Measurements from ENCODE around the gene SPEM3. TPM values are rescaled to one million over a fixed set of nuclear protein-coding genes. Genes with fewer than 3 reads are reported as not detected.
A peak's percentile ranks its signal among the peaks of the same experiment; 100 is the strongest.

Gene SPEM3
- total and polyA plus RNA-seq, 2 of the 13 experiments (the other 11 are each of a cell fraction or from before 2014, with no cell fraction given), result not detected

DNA sequence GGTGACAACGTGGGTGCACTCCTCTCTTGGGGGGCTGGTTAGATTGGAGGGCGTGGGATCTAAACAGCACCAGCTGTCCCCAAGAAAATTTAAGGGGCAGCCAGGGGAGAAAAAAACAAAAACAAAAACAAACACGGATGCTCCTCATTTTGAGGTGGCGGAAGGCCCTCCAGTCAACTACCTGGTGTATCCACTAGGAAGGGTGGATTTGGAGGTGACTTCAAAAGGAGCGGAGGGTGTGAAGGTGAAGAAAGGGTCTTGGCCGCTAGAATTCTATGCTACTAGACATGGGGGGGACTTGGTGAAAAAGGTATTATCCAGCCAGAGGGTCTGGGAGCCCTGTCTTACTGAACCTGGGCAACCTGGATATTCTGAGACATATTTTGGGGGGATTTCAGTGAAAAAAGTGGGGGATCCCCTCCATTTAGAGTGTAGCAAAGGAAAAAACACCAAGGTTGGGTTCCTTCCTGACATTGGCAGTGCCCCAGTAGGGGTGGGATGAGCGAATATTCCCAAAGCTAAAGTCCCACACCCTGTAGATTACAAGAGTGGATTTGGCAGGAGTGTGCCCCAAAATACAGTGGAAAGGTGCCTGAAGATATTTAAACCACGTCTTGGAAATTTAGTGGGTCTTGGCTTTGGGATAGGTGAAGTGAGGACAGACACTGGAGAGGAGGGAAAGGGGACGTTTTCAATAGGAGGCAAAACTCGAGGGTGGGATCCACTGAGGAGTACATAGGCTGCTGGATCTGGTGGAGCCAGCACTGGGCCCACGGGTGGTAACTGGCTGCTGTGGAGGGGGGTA lies 10.2 kb downstream of the SPEM3 start:
- BruUV-seq (replicated peaks), result no TSS peak
- WGBS (ENCODE audit: low lambda C conversion rate), result 59% methylated on average over 11 of the region's 11 CpGs
- H3K9ac ChIP-seq (ENCODE audit: insufficient read depth, low read depth, low read length), result peak overlapping the region; percentile 68; the same call in 1 of the 2 replicates
- no peaks in the 10 kb centered on the region for H3K79me2 ChIP-seq (ENCODE audit: insufficient read depth, low read length)
- H3K9me3 ChIP-seq (ENCODE audit: low read length), result no peaks in the 10 kb centered on the region
- FAIRE-seq (no peak), DNase-seq (ENCODE audit: low spot score) (no peak), ATAC-seq (no peak)
- peaks cover 53% of the 10 kb centered on the region for H3K4me1 ChIP-seq (ENCODE audit: insufficient read depth, low read length)
- peak overlapping the region; percentile 60 to 80 (median 73); a peak in 5 of 6 replicates for H3K4me3 ChIP-seq (replicated peaks in 1 of 3; ENCODE audit: insufficient read depth in 1 of 3, low read depth in 2 of 3, low read length in 3 of 3)
- CTCF ChIA-PET (ENCODE audit: low intra/inter-chr PET ratio, low total read pairs), result no interaction called here
- H3K27ac ChIP-seq (ENCODE audit: extremely low read length, insufficient read depth, low read length), result no peak overlapping the region
- no peak overlapping the region for H2AFZ ChIP-seq (ENCODE audit: low read length)
- POLR2A ChIA-PET, result interaction anchor here (1.2 to 2.8 kb wide), 2 partner anchors 35 to 109 kb away, joined by 3 to 21 read pairs; partner anchors contain the start of genes NEURL4 and TMEM256
- no peaks in the 10 kb centered on the region for H3K36me3 ChIP-seq (replicated peaks in 1 of 2; ENCODE audit: control insufficient read depth in 1 of 2, insufficient read depth in 2 of 2, low read length in 2 of 2)
- H4K20me1 ChIP-seq (ENCODE audit: insufficient read depth, low read length), result no peaks in the 10 kb centered on the region
- intact Hi-C loops (cut with micrococcal nuclease; ENCODE audit: unreplicated experiment) (no loop called here), in situ Hi-C loops (cut with HindIII; ENCODE audit: extremely low pct_ligation_motif_present, low pct_unique_long_range_greater_than_20kb) (loop anchor here (5.0 kb wide), 2 partner anchors 38 to 82 kb away; partner anchors contain the start of genes TMEM95 and ZBTB4)
- peaks cover 6 to 27% of the 10 kb centered on the region in 2 experiments; a peak in 4 of 5 replicates for H3K27me3 ChIP-seq (ENCODE audit: control insufficient read depth in 1 of 2, insufficient read depth in 2 of 2, low read length in 2 of 2)
- peak overlapping the region; percentile 94 for H3K4me2 ChIP-seq (ENCODE audit: low read depth, low read length)
- TF ChIP-seq SALL1 (CRISPR knock-in tag; IDR thresholded peaks at IDR 0.05) (no peak), ZFP82 (CRISPR knock-in tag; IDR thresholded peaks at IDR 0.05; ENCODE audit: borderline replicate concordance) (no peak), ZNF331 (CRISPR knock-in tag; IDR thresholded peaks at IDR 0.05) (no peak), ZNF10 (CRISPR knock-in tag; IDR thresholded peaks at IDR 0.05; ENCODE audit: borderline replicate concordance, low read depth) (no peak), ZNF781 (CRISPR knock-in tag; IDR thresholded peaks at IDR 0.05; ENCODE audit: borderline replicate concordance, not compliant biosample characterization) (no peak), SIX4 (CRISPR knock-in tag; IDR thresholded peaks at IDR 0.05) (no peak), CENPX (CRISPR knock-in tag; IDR thresholded peaks at IDR 0.05) (no peak), FOSL2 (CRISPR knock-in tag; IDR thresholded peaks at IDR 0.05) (no peak), ZNF703 (CRISPR knock-in tag; IDR thresholded peaks at IDR 0.05; ENCODE audit: borderline replicate concordance) (no peak), AGO1 (IDR thresholded peaks at IDR 0.05; ENCODE audit: low read depth, low read length, poor library complexity, severe bottlenecking) (no peak), ZNF205 (CRISPR knock-in tag; IDR thresholded peaks at IDR 0.05) (no peak), FOSL1 (CRISPR knock-in tag; IDR thresholded peaks at IDR 0.05; ENCODE audit: borderline replicate concordance) (no peak), ZNF557 (CRISPR knock-in tag; IDR thresholded peaks at IDR 0.05) (no peak)
- TF ChIP-seq, protein P1, sequence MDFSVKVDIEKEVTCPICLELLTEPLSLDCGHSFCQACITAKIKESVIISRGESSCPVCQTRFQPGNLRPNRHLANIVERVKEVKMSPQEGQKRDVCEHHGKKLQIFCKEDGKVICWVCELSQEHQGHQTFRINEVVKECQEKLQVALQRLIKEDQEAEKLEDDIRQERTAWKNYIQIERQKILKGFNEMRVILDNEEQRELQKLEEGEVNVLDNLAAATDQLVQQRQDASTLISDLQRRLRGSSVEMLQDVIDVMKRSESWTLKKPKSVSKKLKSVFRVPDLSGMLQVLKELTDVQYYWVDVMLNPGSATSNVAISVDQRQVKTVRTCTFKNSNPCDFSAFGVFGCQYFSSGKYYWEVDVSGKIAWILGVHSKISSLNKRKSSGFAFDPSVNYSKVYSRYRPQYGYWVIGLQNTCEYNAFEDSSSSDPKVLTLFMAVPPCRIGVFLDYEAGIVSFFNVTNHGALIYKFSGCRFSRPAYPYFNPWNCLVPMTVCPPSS (IDR thresholded peaks at IDR 0.05), result no peak
- TF ChIP-seq, protein P2, sequence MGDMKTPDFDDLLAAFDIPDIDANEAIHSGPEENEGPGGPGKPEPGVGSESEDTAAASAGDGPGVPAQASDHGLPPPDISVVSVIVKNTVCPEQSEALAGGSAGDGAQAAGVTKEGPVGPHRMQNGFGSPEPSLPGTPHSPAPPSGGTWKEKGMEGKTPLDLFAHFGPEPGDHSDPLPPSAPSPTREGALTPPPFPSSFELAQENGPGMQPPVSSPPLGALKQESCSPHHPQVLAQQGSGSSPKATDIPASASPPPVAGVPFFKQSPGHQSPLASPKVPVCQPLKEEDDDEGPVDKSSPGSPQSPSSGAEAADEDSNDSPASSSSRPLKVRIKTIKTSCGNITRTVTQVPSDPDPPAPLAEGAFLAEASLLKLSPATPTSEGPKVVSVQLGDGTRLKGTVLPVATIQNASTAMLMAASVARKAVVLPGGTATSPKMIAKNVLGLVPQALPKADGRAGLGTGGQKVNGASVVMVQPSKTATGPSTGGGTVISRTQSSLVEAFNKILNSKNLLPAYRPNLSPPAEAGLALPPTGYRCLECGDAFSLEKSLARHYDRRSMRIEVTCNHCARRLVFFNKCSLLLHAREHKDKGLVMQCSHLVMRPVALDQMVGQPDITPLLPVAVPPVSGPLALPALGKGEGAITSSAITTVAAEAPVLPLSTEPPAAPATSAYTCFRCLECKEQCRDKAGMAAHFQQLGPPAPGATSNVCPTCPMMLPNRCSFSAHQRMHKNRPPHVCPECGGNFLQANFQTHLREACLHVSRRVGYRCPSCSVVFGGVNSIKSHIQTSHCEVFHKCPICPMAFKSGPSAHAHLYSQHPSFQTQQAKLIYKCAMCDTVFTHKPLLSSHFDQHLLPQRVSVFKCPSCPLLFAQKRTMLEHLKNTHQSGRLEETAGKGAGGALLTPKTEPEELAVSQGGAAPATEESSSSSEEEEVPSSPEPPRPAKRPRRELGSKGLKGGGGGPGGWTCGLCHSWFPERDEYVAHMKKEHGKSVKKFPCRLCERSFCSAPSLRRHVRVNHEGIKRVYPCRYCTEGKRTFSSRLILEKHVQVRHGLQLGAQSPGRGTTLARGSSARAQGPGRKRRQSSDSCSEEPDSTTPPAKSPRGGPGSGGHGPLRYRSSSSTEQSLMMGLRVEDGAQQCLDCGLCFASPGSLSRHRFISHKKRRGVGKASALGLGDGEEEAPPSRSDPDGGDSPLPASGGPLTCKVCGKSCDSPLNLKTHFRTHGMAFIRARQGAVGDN (CRISPR knock-in tag; IDR thresholded peaks at IDR 0.05), result no peak
- TF ChIP-seq, protein P3, sequence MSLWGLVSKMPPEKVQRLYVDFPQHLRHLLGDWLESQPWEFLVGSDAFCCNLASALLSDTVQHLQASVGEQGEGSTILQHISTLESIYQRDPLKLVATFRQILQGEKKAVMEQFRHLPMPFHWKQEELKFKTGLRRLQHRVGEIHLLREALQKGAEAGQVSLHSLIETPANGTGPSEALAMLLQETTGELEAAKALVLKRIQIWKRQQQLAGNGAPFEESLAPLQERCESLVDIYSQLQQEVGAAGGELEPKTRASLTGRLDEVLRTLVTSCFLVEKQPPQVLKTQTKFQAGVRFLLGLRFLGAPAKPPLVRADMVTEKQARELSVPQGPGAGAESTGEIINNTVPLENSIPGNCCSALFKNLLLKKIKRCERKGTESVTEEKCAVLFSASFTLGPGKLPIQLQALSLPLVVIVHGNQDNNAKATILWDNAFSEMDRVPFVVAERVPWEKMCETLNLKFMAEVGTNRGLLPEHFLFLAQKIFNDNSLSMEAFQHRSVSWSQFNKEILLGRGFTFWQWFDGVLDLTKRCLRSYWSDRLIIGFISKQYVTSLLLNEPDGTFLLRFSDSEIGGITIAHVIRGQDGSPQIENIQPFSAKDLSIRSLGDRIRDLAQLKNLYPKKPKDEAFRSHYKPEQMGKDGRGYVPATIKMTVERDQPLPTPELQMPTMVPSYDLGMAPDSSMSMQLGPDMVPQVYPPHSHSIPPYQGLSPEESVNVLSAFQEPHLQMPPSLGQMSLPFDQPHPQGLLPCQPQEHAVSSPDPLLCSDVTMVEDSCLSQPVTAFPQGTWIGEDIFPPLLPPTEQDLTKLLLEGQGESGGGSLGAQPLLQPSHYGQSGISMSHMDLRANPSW (CRISPR knock-in tag; IDR thresholded peaks at IDR 0.05; ENCODE audit: borderline replicate concordance), result no peak

All from HepG2 (cell line).